GM12891 (cell line): ENCODE measurements around the gene SIRT2.

ENCODE experiments used
- POLR2A ChIP-seq: IDR thresholded peaks from 2 replicates; pipeline ENCODE4 v1.6.1; 2011; ENCODE audit warnings: low read depth, low read length, control low read depth
- POLR2AphosphoS5 ChIP-seq: IDR thresholded peaks from 2 replicates; pipeline ENCODE4 v1.6.1; 2011; ENCODE audit warnings: low read depth, low read length, control low read depth

DNA sequence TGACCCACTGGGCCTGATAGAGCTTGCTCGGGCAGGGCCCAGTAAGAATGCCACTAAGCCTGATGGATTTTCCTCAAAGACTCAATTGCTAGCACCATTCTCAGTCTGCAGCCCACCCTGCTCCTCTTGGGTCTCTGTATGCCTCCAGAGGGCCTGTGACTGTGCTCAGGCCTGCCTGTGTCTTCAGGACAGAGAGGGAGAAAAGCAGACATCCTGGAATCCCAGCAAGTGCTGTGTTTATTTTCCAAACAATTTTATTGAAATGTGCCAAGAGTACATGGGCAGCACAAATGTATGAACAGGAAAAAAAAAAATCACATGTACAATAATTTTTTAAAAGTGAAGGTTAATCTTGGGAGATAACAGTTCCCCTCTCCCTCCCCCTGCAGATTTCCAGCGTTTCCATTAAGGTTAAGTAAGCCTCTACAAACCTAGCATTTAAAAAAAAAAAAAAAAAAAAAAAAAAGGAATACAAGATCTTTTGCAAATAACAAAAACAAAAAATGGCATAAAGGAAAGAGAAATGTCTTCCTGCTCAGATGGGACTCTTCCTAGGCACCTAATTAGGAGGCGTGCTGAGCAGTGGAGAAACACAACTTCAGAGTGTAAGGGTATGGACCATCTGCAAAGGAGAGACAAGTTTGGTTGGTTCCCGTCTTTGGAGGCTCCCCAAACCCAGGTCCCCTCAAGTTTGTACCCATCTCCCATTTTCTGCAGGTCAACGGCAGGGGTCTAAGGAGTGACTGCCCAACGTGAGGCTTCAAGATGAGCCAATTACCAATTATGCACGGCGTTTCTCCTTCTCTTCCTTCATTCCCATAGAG, 63.0 kb downstream of the SIRT2 start:
- TF ChIP-seq POLR2A (no peak; the same call in 1 of the 2 replicates), POLR2AphosphoS5 (no peak)
